ENCODE results near the gene NOCT. TPM values are rescaled to one million over a fixed set of nuclear protein-coding genes. Genes with fewer than 3 reads are reported as not detected.
"Not testable (repeated sequence)": the region's sequence is repeated elsewhere in the genome, so short reads cannot be mapped to it uniquely, and the experiment has no call there.

NOCT gene
- total RNA-seq, 1 donor from 2014 or later = 8.4 TPM

GRCh38 chr4:139028191-139028661 lies 12.6 kb downstream of the NOCT start:
- H3K27me3 ChIP-seq (ENCODE audit: low read depth) = no peaks in the 10 kb centered on the region
- intact Hi-C loops (cut with micrococcal nuclease) = no loop called here
- peak overlapping the region; percentile 89 for H3K27ac ChIP-seq (replicated peaks)
- peaks cover 17% of the 10 kb centered on the region for H3K4me1 ChIP-seq
- TF ChIP-seq CTCF (IDR thresholded peaks at IDR 0.05; ENCODE audit: borderline replicate concordance) = no peak
- peak overlapping the region; percentile 22 for H3K4me3 ChIP-seq
- DNase-seq = peak; percentile 80
- no peaks in the 10 kb centered on the region for H3K36me3 ChIP-seq
- no peaks in the 10 kb centered on the region for H3K9me3 ChIP-seq (replicated peaks)

DNA sequence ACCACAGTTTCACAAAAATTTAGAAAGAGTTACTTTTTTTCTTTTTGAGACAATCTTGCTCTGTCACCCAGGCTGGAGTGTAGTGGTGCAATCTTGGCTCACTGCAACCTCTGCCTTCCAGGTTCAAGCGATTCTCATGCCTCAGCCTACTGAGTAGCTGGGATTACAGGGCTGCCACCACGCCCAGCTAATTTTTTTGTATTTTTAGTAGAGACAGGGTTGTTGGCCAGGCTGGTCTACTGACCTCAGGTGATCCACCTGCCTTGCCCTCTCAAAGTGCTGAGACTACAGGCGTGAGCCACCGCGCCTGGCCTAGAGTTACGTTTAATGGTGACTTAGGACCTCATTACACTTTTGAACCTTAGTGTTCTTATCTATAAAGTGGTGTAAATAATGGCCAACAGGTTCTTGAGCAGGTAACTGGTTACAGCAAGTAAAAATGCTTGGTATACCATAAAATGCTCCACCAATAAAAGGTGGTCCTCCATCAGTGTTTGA lies 14.3 kb downstream of the NOCT start:
- intact Hi-C loops (cut with micrococcal nuclease) = loop anchor here (10.0 kb wide), 1 partner anchor 265 kb away; no protein-coding TSS in a partner anchor
- not testable (repeated sequence) for H3K9me3 ChIP-seq (replicated peaks); H3K36me3 ChIP-seq; H3K27me3 ChIP-seq (ENCODE audit: low read depth); DNase-seq; H3K4me3 ChIP-seq
- peak overlapping the region; percentile 89 for H3K27ac ChIP-seq (replicated peaks)
- peaks cover 23% of the 10 kb centered on the region for H3K4me1 ChIP-seq

- no peaks in the 10 kb centered on the region for H3K9me3 ChIP-seq (replicated peaks)
- peaks cover 32% of the 10 kb centered on the region for H3K4me1 ChIP-seq
- peak; percentile 84 for TF ChIP-seq CTCF (IDR thresholded peaks at IDR 0.05; ENCODE audit: borderline replicate concordance)
- H3K36me3 ChIP-seq = no peaks in the 10 kb centered on the region
- no peaks in the 10 kb centered on the region for H3K27me3 ChIP-seq (ENCODE audit: low read depth)
- H3K4me3 ChIP-seq = no peak overlapping the region
- intact Hi-C loops (cut with micrococcal nuclease) = loop anchor here (10.0 kb wide), 1 partner anchor 264 kb away; no protein-coding TSS in a partner anchor
- peak overlapping the region; percentile 89 for H3K27ac ChIP-seq (replicated peaks)
- peak; percentile 40 for DNase-seq
These were observed 15.1 kb downstream of the NOCT start for GRCh38 chr4:139030614-139031235.

GRCh38 chr4:139035650-139036049 lies 20.1 kb downstream of the NOCT start:
- Histone ChIP-seq H3K4me3 (no peak overlapping the region), H3K27me3 (ENCODE audit: low read depth) (no peaks in the 10 kb centered on the region), H3K36me3 (peaks cover 16% of the 10 kb centered on the region), H3K4me1 (peaks cover 23% of the 10 kb centered on the region), H3K9me3 (replicated peaks) (no peaks in the 10 kb centered on the region), H3K27ac (replicated peaks) (no peak overlapping the region)
- no peak for DNase-seq
- intact Hi-C loops (cut with micrococcal nuclease) = loop anchor here (10.0 kb wide), 1 partner anchor 259 kb away; no protein-coding TSS in a partner anchor
- no peak for TF ChIP-seq CTCF (IDR thresholded peaks at IDR 0.05; ENCODE audit: borderline replicate concordance)

DNA sequence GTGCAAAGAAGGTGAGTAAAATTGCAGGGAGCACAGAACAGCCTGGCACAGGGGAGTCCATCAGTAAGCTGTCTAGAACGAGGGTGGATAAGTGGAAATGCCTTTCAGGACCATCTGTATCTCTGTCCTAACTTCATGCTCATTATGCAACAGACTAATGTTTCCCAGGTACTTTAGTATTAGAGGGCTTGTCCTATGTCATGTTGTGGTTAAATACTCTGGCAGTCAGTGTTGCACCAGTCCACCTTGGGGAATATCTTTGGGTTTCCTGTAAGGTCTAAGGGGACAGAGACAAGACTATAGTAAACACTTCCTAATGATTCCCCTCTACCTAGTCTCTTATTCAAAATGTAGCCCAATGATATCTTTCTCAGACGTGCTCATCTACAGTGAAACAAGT lies 21.3 kb downstream of the NOCT start:
- Histone ChIP-seq H3K4me3 (no peak overlapping the region), H3K27me3 (ENCODE audit: low read depth) (no peaks in the 10 kb centered on the region), H3K9me3 (replicated peaks) (no peaks in the 10 kb centered on the region), H3K27ac (replicated peaks) (no peak overlapping the region), H3K4me1 (peaks cover 23% of the 10 kb centered on the region), H3K36me3 (peaks cover 20% of the 10 kb centered on the region)
- no peak for TF ChIP-seq CTCF (IDR thresholded peaks at IDR 0.05; ENCODE audit: borderline replicate concordance)
- intact Hi-C loops (cut with micrococcal nuclease) = loop anchor here (10.0 kb wide), 1 partner anchor 258 kb away; no protein-coding TSS in a partner anchor
- no peak for DNase-seq

DNA sequence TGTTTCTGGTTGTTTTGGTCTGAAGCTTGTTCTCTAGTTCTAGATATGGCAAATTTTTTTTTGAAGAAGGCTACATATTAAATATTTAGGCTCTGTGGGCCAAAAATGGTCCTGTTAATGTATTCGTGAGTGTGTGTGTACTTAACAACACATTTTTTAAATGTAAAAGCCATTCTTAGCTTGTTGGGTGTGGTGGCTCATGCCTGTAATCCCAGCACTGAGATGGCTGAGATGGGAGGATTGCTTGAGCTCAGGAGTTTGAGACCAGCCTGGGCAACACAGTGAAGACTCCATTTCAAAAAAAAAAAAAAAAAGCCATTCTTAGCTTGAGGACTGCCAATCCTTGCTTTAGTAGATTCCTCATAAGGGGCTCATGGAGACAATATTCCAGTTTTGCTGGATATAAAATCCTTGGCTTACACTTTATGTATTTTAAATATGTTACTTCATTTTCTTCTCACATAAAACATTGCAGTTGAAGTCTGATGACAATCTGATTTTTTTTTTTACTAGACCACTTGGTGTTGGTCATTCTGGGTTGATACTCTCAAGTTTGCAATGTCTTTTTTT lies 23.4 kb downstream of the NOCT start:
- no peaks in the 10 kb centered on the region for H3K9me3 ChIP-seq (replicated peaks)

More for the DNA sequence above, 23.4 kb downstream of the NOCT start:
- H3K36me3 ChIP-seq = peaks cover 20% of the 10 kb centered on the region
- no peak for DNase-seq
- H3K4me1 ChIP-seq = peaks cover 34% of the 10 kb centered on the region
- H3K4me3 ChIP-seq = no peak overlapping the region
- intact Hi-C loops (cut with micrococcal nuclease) = loop anchor here (10.0 kb wide), 1 partner anchor 256 kb away; no protein-coding TSS in a partner anchor
- no peak for TF ChIP-seq CTCF (IDR thresholded peaks at IDR 0.05; ENCODE audit: borderline replicate concordance)
- H3K27me3 ChIP-seq (ENCODE audit: low read depth) = no peaks in the 10 kb centered on the region
- no peak overlapping the region for H3K27ac ChIP-seq (replicated peaks)
